Subcutaneous abdominal adipose tissue (tissue), 5 donors: Measurements from ENCODE around the gene ERMAP.
A peak's percentile ranks its signal among the peaks of the same experiment; 100 is the strongest.

ENCODE experiments used
- H3K27ac ChIP-seq: one replicate; pipeline ENCODE4 v1.7.0; 2013; ENCODE audit warnings: low read depth, mild to moderate bottlenecking, inconsistent platforms, low read length, moderate library complexity
- H3K27me3 ChIP-seq, 5 donors: one replicate each; pipeline ENCODE4 v1.7.0; 2013; ENCODE audit warnings: low read length in 5 of 5, inconsistent platforms in 1 of 5; ENCODE audit not compliant: control insufficient read depth in 5 of 5, insufficient read depth in 4 of 5
- H3K36me3 ChIP-seq, 5 donors: one replicate each; pipeline ENCODE4 v1.7.0; 2013; ENCODE audit warnings: low read length in 5 of 5; ENCODE audit not compliant: control insufficient read depth in 5 of 5, insufficient read depth in 5 of 5
- H3K4me1 ChIP-seq, 5 donors: one replicate each; pipeline ENCODE4 v1.7.0; 2013; ENCODE audit warnings: low read length in 5 of 5, mild to moderate bottlenecking in 3 of 5, moderate library complexity in 1 of 5; ENCODE audit not compliant: control insufficient read depth in 5 of 5, insufficient read depth in 5 of 5
- H3K4me3 ChIP-seq, 5 donors: one replicate each; pipeline ENCODE4 v1.7.0; 2013; ENCODE audit warnings: low read length in 5 of 5, low read depth in 1 of 5
- H3K9ac ChIP-seq, 5 donors: one replicate each; pipeline ENCODE4 v1.7.0; 2013; ENCODE audit warnings: low read length in 5 of 5, mild to moderate bottlenecking in 4 of 5, moderate library complexity in 3 of 5
- H3K9me3 ChIP-seq, 5 donors: one replicate each; pipeline ENCODE4 v1.7.0; 2013; ENCODE audit warnings: low read length in 5 of 5; ENCODE audit not compliant: control insufficient read depth in 5 of 5
- donor health status: healthy.
- donor health status: healthy.
- donor health status: healthy.
- donor health status: healthy.
- donor health status: healthy.

ERMAP gene, protein sequence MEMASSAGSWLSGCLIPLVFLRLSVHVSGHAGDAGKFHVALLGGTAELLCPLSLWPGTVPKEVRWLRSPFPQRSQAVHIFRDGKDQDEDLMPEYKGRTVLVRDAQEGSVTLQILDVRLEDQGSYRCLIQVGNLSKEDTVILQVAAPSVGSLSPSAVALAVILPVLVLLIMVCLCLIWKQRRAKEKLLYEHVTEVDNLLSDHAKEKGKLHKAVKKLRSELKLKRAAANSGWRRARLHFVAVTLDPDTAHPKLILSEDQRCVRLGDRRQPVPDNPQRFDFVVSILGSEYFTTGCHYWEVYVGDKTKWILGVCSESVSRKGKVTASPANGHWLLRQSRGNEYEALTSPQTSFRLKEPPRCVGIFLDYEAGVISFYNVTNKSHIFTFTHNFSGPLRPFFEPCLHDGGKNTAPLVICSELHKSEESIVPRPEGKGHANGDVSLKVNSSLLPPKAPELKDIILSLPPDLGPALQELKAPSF

DNA sequence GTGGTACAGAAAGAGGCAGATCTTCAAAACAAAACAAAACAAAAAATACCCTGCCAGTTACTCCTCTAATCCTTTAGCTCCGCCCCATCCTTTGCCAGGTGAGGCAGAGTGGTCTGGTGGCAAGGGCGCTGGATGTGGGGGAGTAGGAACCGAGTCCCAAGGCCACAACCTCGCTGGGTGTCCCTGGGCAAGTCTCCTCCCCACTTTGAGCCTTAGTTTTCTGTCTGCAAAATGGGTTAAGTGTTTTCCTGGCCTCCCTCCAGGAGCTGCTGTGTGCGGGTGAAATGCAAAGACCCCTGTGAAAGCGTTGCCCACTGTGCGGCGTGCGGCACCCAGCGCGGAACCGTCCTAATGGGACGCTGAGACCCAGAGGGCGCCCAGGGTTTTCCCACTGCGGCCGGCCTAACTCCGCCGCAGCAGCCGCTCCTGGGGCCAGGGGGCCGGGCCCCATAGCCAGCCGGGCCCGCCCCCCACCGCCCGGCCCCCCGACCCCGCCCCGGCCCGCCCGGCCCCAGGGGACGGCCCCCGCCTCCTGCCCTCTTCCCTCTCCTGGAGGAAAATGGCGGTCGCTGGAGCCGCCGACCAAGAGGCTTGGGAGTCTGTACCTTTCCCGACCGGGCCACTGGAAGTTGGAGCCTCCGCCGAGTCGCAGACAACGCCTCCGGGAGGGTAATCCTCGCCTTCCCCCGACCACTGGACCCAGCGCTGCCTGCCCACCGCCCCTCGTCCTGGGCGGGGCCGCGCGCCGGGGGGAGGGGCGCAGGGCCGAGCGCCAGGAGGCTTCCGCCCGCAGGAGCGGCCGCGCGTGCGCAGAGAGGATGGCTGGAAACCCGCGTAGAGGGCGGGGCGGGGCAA lies at the start of gene ERMAP, which contains the start of gene SVBP:
Gene ERMAP, plus strand, starts transcription at position 538 of the 855 bp plus-strand sequence. CDS start 13,327 bp downstream, outside the sequence.
Gene SVBP, minus strand, starts transcription at position 813 of the 855 bp plus-strand sequence. CDS start 853 bp downstream, outside the sequence.
- H3K4me3 ChIP-seq = peak within 1 kb of the TSS; percentile 84 to 92 (median 88)
- H3K36me3 ChIP-seq = peaks cover 0 to 4% (median 3%) of the 10 kb centered on the region in 5 donors
- H3K4me1 ChIP-seq = peaks cover 6 to 27% (median 22%) of the 10 kb centered on the region in 5 donors
- H3K27me3 ChIP-seq = no peaks in the 10 kb centered on the region
- peak within 1 kb of the TSS; percentile 85 for H3K27ac ChIP-seq
- H3K9ac ChIP-seq = peak within 1 kb of the TSS; percentile 88 to 94 (median 91)
- no peaks in the 10 kb centered on the region for H3K9me3 ChIP-seq

GRCh38 chr1:42767510-42768000 lies 49.4 kb upstream of the ERMAP start:
- peaks cover 4 to 37% (median 34%) of the 10 kb centered on the region in 5 donors for H3K4me1 ChIP-seq
- H3K36me3 ChIP-seq = peaks cover 0 to under 1% (median 0%) of the 10 kb centered on the region in 5 donors
- H3K27ac ChIP-seq = peak overlapping the region; percentile 90
- H3K9ac ChIP-seq = peak overlapping the region; percentile 63 to 99 (median 96)
- no peaks in the 10 kb centered on the region for H3K9me3 ChIP-seq
- peak overlapping the region; percentile 95 to 100 (median 99) for H3K4me3 ChIP-seq
- no peaks in the 10 kb centered on the region for H3K27me3 ChIP-seq

DNA sequence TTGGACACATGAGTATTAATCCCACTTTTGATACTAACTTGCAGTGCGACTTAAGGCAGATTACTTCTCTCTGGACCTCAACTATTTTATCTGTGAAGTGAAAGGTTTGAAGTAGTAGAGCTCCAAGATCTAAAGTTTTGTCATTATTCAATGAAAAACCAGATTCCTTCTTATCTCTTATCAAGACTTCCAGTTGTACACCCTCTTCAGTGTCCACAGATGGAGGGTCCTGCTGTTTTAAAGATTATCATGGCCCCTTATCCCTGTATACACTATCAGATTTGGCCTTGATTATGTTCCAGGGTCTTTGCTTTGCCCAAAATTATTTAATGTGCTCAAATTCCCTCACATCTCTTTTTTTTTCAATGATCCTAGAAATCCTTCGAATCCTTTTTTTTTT lies 48.8 kb upstream of the ERMAP start:
- peaks cover 0 to under 1% (median 0%) of the 10 kb centered on the region in 5 donors for H3K36me3 ChIP-seq
- H3K4me1 ChIP-seq = peaks cover 4 to 37% (median 33%) of the 10 kb centered on the region in 5 donors
- H3K9ac ChIP-seq = peak overlapping the region in 4 of 5 donors; percentile 96 to 99 (median 97)
- H3K27ac ChIP-seq = no peak overlapping the region
- no peaks in the 10 kb centered on the region for H3K27me3 ChIP-seq
- no peaks in the 10 kb centered on the region for H3K9me3 ChIP-seq
- H3K4me3 ChIP-seq = peak overlapping the region; percentile 95 to 100 (median 99)

DNA sequence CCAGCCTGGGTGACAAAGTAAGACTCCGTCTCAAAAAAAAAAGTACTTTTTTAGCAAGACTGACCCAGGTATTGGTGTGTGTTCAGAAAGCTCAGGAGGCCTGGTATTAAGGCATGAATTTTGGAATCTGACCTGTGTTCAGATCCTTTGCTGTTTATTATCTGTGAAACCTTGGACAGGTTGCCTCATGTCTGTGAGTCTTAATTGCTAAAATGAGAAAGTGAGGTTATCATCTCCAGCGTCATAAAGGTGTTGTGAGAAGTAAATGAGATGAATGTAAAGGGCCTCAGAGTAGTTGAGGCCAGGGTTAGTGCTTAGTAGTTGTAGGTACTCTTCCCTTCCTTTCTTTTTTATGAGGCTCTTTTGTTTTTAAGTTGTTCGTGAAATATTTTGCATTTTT lies 47.1 kb upstream of the ERMAP start:
- Histone ChIP-seq H3K9me3 (no peaks in the 10 kb centered on the region), H3K4me3 (no peak overlapping the region), H3K27me3 (no peaks in the 10 kb centered on the region), H3K4me1 (peaks cover 4 to 33% (median 29%) of the 10 kb centered on the region in 5 donors), H3K36me3 (peaks cover 6 to 14% (median 7%) of the 10 kb centered on the region in 5 donors), H3K27ac (no peak overlapping the region), H3K9ac (no peak overlapping the region)

- H3K27me3 ChIP-seq = no peaks in the 10 kb centered on the region
- H3K27ac ChIP-seq = no peak overlapping the region
- peaks cover 26 to 45% (median 34%) of the 10 kb centered on the region in 5 donors for H3K36me3 ChIP-seq
- no peak overlapping the region for H3K4me3 ChIP-seq
- H3K4me1 ChIP-seq = peaks cover 0 to 5% (median 1%) of the 10 kb centered on the region in 5 donors
- H3K9ac ChIP-seq = no peak overlapping the region
- no peaks in the 10 kb centered on the region for H3K9me3 ChIP-seq
Observed at GRCh38 chr1:42773420-42773819, 43.5 kb upstream of the ERMAP start.

DNA sequence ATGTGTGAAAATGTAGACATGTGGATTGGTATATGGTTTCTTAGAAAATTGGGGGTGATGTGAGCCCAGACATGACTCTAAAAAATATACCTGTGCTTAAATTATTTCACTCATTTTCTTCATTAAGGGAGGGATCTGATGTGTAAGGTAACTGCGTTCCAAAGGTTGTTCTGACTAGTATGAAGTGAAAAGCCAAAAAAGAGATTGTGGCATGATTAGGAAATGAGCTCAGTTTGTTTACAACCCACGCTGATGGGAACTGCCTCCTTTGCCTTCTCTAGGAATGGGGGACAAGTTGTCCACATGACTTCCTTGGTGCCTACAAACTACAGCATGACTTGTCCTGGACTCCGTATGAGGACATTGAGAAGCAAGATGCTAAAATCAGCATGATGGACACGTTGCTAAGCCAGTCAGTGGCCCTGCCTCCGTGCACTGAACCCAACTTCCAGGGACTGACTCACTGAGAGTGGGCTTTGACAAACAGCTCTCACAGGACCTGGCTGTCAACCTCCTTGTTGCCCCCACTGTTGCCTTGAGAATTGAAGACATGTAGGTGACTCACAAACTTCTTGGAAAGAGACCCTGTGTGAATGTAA lies 41.9 kb upstream of the ERMAP start:
- no peaks in the 10 kb centered on the region for H3K9me3 ChIP-seq
- H3K36me3 ChIP-seq = peaks cover 26 to 47% (median 36%) of the 10 kb centered on the region in 5 donors
- H3K9ac ChIP-seq = no peak overlapping the region
- H3K27me3 ChIP-seq = no peaks in the 10 kb centered on the region
- no peaks in the 10 kb centered on the region for H3K4me1 ChIP-seq
- H3K27ac ChIP-seq = no peak overlapping the region
- H3K4me3 ChIP-seq = no peak overlapping the region

DNA sequence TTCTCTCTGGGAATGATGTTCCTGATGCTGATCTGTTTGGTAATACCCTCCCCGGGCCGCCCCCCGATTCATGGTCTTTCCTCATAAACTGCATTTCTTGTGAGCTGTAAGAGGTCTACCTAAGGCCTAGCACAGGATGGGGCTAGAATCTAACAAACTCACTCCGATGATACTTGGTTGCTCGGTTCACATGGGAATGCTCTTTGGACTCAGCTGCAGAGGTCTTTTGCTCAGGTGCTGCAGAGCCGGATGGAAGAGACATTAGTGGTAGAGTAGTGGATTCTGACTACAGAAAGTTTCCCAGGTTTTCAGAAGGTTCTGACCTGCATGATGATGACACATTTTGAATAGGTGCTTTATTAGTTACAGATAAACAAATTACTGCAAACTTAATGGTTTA lies 40.4 kb upstream of the ERMAP start:
- Histone ChIP-seq H3K4me1 (no peaks in the 10 kb centered on the region), H3K9me3 (no peaks in the 10 kb centered on the region), H3K4me3 (no peak overlapping the region), H3K36me3 (peaks cover 26 to 56% (median 42%) of the 10 kb centered on the region in 5 donors), H3K27me3 (no peaks in the 10 kb centered on the region), H3K27ac (no peak overlapping the region), H3K9ac (no peak overlapping the region)

DNA sequence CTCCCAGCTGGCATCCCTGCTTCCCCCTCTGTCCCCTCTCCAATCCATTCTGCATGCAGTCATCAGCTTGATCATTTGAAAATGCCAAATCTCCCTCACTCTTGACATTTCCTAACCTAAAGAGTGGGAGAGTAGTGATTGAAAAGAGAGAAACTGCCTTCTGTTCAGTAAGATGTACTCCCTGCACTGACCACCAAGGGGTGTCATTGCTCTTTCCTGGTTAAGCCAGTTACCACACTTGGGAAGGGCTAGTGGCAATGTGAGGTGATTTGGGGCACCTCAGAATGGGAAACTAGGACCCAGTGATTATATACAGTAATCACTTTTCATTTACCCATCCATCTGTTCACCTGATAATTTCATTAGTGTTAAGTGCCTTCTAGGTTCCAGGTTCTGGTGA lies 39.1 kb upstream of the ERMAP start:
- H3K27ac ChIP-seq = no peak overlapping the region
- H3K36me3 ChIP-seq = peaks cover 26 to 60% (median 44%) of the 10 kb centered on the region in 5 donors
- peak overlapping the region in 1 of 5 donors; percentile 14 for H3K9ac ChIP-seq
- H3K9me3 ChIP-seq = no peaks in the 10 kb centered on the region
- no peaks in the 10 kb centered on the region for H3K4me1 ChIP-seq
- no peaks in the 10 kb centered on the region for H3K27me3 ChIP-seq
- H3K4me3 ChIP-seq = no peak overlapping the region

GRCh38 chr1:42779725-42780124 lies 37.2 kb upstream of the ERMAP start:
- Histone ChIP-seq H3K36me3 (peaks cover 20 to 47% (median 38%) of the 10 kb centered on the region in 5 donors), H3K4me1 (peaks cover 0 to 2% (median under 1%) of the 10 kb centered on the region in 5 donors), H3K27ac (no peak overlapping the region), H3K27me3 (no peaks in the 10 kb centered on the region), H3K9ac (no peak overlapping the region), H3K9me3 (no peaks in the 10 kb centered on the region), H3K4me3 (no peak overlapping the region)
